ENCODE measurements around the gene RHBDL3.
A peak's percentile ranks its signal among the peaks of the same experiment; 100 is the strongest.
"Not testable (repeated sequence)": the region's sequence is repeated elsewhere in the genome, so short reads cannot be mapped to it uniquely, and the experiment has no call there.

Gene RHBDL3

GRCh38 chr17:32289471-32290070 lies 23.9 kb downstream of the RHBDL3 start:
- no peak for DNase-seq

DNA sequence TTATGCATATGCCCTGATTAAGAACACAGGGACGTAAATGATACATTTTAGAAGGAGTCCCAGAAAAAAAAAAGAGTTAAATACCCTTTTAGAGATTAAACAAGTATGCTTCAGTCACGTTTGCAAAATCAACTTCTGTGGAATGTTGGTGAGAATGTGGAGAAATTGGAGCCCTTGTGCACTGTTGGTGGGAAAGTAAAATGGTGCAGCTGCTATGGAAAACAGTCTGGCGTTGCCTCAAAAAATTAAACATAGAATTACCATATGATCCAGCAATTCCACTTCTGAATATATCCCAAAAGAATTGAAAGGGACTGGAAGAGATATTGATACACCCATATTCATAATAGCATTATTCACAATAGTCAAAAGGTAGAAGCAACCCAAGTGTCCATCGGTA lies 26.5 kb downstream of the RHBDL3 start:
- no peak for DNase-seq

DNA sequence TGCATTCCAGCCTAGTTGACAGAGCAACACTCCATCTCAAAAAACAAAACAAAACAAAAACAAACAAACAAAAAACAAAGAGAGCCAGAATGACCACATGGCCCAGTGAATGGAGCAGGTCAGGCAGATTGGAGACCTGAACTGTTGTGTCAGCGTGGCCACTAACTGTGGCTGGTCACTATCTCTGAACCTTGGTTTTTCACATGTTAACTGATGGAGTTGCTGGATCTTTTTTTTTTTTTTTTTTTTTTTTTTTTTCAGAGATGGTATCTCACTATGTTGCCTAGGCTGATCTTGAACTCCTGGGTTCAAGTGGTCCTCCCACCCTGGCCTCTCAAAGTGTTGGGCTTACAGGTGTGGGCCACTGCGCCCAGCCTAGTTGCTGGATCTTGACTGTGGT lies 31.8 kb downstream of the RHBDL3 start:
- DNase-seq: no peak

DNA sequence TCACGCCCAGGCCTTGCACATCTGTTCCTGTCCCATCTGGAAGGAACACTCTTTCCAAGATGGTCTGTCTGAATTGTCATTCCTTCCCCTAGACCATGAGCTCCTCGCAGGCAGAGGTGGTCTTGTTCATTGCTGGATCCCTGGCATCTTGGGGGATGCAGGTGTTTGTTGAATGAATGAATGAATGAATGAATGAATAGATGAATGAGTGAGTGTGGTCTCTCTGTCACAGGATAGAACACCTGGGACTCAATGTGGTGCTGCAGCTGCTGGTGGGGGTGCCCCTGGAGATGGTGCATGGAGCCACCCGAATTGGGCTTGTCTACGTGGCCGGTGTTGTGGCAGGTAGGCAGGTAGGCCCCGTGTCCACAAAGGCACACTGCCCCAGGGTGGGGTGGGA lies 32.2 kb downstream of the RHBDL3 start:
- DNase-seq: no peak

GRCh38 chr17:32298298-32298697 lies 32.7 kb downstream of the RHBDL3 start:
- DNase-seq: peak in 1 of 14 donors; percentile 88

DNA sequence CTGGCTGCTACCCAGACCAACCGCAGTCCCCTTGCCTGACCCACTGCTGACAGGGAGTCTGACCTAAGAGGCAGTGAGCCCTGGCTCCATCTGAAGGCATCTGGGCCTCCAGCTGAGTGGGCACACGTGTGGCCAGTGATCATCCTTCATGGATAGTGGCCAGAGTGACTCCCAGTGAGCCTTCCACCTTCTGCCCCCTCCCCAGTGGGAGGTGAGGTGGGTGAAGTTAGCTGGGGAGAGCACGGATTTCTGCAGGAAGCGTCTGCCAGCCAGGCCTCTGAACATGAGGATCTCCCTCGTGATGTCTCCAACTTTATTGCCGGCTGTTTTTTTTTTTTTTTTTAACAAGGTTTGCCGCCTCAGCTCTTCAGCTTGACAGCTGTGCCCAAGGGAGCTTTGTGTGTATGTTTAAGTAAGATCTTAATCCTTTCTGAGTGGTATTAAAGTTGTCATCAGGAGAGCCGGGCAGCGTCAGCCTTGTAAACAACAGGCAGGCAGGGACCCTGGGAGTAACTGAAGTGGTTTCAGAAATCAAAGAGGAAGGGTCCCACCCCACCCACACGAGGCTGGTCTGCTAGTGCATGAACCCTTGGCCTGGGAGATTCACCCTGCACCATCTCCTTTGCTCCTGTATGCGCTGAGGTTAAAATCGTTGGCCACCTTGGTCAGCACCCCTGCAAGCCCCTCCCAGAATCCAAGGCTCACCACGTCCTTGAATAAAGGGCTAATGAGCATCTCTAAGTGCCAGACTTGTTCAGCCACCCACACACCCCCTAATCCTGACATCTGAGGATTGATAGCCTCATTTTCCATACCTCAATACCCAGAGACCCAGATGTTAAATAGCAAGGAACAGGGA lies 33.3 kb downstream of the RHBDL3 start:
- DNase-seq: no peak

DNA sequence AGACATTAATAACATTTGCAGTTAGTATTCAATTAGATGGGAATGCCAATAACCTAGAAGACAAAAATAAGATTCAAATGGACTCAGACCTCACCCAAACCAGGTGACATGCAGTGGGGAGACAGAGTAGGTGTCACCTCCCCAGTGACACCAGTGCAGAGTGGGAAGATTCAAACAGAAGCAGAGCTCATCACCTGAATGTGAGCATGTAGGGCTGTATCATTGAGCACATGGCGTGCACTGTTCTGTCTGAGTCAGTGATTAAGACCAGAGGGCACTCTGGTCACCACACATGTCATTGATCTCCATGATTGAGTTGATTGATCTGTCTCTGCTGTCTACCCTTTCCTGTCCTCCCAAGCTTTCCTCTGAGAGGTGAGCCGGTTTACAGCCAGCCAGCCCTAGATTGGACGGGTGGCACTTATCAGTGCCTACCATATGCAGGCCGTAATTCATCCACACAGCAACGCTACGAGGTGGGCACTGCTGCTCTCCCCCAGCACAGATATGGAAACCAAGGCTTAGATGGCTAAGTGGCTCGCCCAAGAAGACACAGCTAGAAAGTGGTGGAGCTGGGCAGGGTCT lies 34.0 kb downstream of the RHBDL3 start:
- DNase-seq: no peak

GRCh38 chr17:32302037-32302436 lies 36.4 kb downstream of the RHBDL3 start:
- DNase-seq: no peak

- DNase-seq: no peak
These were observed 37.4 kb downstream of the RHBDL3 start for GRCh38 chr17:32302860-32303649.

- DNase-seq: no peak
These were observed 38.2 kb downstream of the RHBDL3 start for GRCh38 chr17:32303781-32304288.

- no peak for DNase-seq
These were observed 39.4 kb downstream of the RHBDL3 start for GRCh38 chr17:32305049-32305448.

- DNase-seq: no peak
These were observed 42.0 kb downstream of the RHBDL3 start for GRCh38 chr17:32307658-32308057.

DNA sequence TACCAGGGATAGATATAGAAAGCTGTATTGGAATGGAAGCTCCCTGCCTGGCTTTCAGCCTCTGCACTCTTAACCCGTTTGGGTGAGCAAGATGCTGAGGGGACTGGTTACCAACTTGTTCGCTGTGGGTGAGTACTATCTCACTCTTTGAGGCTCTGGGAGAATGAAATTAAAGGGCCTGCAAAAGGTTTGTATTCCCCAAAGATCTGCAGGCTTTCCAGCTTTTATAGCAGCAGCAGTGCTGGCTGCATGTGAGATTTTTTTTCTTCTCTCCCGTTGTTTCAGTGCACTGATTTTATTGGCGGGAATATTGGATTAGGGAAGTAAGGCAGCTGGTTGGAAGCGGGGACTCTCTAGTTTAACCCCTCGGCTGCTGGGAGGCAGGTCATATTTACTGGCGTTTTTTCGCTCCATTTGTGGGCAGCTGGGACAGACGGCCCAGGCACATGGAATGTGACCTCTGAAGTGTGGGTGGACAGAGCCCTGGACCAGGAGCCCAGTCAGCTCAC lies 45.5 kb downstream of the RHBDL3 start:
- peak in 1 of 14 donors; percentile 70 for DNase-seq

GRCh38 chr17:32314636-32315035 lies 49.0 kb downstream of the RHBDL3 start:
- peak in 1 of 14 donors; percentile 78 for DNase-seq

DNA sequence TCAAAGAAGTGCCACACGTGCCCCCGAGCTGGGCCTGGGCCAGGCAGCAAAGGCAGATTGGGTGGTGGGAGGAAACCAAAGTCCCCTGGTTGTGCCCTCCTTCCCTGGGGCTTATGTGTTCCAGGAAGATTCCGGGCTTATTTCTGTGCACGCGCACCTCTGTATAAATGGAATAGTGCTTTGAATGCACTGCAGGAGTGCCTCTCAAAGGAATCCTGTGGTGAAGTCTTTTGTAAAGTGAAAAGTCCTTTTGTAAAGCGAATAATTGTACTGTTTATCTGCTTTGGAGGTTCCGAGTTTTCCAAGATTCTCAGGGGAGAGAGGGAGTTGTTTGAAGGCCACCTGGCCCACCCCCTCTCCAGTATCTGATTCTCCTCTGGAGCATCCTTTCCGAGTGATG lies 49.5 kb downstream of the RHBDL3 start:
- no peak for DNase-seq

DNA sequence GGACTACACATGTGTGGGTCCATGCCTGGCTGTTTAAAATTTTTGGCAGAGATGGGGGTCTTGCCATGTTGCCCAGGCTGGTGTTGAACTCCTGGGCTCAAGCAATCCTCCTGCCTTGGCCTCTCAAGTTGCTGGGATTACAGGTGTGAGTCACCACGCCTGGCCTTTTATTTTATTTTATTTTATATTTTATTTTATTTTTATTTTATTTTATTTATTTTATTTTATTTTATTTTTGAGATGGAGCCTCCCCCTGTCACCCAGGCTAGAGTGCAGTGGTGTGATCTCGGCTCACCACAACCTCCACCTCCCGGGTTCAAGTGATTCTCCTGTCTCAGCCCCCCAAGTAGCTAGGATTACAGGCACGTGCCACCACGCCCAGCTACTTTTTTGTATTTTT lies 51.0 kb downstream of the RHBDL3 start:
- not testable (repeated sequence) for DNase-seq

DNA sequence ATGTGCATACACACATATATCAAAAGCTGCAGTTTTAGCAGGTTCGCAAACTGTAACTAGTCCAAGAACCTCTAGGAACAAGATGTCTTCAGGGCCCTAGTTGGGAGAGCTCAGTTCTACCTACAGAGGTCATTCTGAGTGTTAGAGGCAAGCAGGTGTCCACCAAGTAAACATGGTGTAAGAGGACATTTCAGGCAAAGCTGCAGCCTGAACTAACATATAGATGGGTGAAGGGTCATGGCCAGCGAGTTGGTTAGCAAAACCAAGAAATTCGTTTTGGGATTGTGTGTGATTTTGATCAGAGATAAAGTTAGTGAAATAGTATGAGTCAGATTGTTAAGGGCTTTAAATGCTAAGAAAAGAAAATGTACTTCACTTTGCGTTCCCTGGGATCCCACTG lies 51.7 kb downstream of the RHBDL3 start:
- no peak for DNase-seq

- DNase-seq: no peak
These were observed 52.4 kb downstream of the RHBDL3 start for GRCh38 chr17:32318071-32318470.

GRCh38 chr17:32319548-32319905 lies 53.9 kb downstream of the RHBDL3 start:
- DNase-seq: peak in 10 of 14 donors; percentile 6 to 56 (median 39)

DNA sequence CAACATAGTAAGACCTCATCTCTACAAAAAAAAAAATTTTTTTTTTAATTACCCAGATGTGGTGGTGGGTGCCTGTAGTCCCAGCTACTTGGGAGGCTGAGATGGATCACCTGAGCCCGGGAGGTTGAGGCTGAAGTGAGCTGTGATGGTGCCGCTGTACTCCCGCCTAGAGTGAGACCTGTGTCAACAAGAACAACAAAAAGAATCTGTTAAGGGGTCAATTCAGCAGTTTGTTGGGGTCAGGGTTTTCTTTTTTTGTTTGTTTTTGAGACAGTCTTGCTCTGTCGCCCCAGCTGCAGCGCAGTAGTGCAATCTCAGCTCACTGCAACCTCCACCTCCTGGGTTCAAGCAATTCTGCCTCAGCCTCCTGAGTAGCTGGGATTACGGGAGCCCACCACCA lies 54.4 kb downstream of the RHBDL3 start:
- not testable (repeated sequence) for DNase-seq

DNA sequence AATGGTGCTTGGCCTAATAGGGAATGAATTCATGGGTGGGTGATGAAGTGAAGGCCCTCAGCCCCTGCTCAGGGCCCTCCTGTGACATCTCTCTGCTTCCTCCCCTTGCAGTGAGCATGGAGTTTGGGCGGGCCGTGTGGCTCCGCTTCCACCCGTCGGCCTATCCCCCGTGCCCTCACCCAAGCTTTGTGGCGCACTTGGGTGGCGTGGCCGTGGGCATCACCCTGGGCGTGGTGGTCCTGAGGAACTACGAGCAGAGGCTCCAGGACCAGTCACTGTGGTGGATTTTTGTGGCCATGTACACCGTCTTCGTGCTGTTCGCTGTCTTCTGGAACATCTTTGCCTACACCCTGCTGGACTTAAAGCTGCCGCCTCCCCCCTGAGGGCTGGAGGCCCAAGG lies 55.2 kb downstream of the RHBDL3 start:
- no peak for DNase-seq

DNA sequence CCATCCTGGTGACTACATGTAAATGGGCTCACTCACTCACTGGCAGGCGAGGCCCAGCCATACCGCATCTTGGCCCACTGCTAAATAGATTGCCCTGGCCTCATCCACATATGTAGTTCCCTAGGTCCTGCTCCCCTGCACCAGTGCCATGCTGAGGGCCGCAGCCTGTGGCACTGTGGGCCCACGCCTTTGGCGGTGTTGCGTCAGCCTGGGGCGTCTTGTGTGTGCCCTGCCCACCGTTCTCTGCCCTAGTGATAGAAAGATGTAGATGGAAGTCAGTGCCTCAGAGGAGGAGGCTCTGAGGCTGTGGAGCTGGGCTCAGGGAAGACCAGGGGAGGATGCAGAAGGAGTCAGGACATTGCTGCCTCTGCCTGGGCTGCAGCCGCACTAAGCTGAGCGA lies 57.4 kb downstream of the RHBDL3 start:
- DNase-seq: no peak

Measured in C1 segment of cervical spinal cord (tissue), 14 donors.